Panc1 (cell line): ENCODE data around the gene CD44.

Experiments used
- REST ChIP-seq, 2 experiments: IDR thresholded peaks; 2 replicates each; pipeline ENCODE4 v1.6.1; 2011 to 2012; ENCODE audit warnings: low read depth in 2 of 2, control low read depth in 1 of 2, low read length in 1 of 2, mild to moderate bottlenecking in 1 of 2, moderate library complexity in 1 of 2; ENCODE audit not compliant: insufficient read depth in 1 of 2
- SIN3A ChIP-seq: IDR thresholded peaks from 2 replicates; pipeline ENCODE4 v1.6.1; 2012; ENCODE audit warnings: low read depth, mild to moderate bottlenecking, low read length, moderate library complexity, borderline replicate concordance; ENCODE audit not compliant: insufficient read depth

GRCh38 chr11:35280727-35281126 lies 141.8 kb downstream of the CD44 start:
- no peak for TF ChIP-seq SIN3A
- no peak for TF ChIP-seq REST (IDR thresholded peaks at IDR 0.05; ENCODE audit: insufficient read depth in 1 of 2, low read depth in 2 of 2, low read length in 1 of 2)
